ENCODE results near the gene ABAT. TPM values are rescaled to one million over a fixed set of nuclear protein-coding genes. Genes with fewer than 3 reads are reported as not detected.
"Not testable (repeated sequence)": the region's sequence is repeated elsewhere in the genome, so short reads cannot be mapped to it uniquely, and the experiment has no call there.

ABAT gene
- total RNA-seq, 2 experiments from 2014 or later = 5.4 to 6.0 TPM

GRCh38 chr16:8739989-8740704 lies 65.7 kb downstream of the ABAT start:
- Mint-ChIP-seq H3K27ac (no peak overlapping the region), H3K27me3 (peaks cover 2% of the 10 kb centered on the region), H3K4me3 (no peak overlapping the region), H3K4me1 (no peaks in the 10 kb centered on the region), H3K9me3 (no peaks in the 10 kb centered on the region), H3K36me3 (no peaks in the 10 kb centered on the region)
- DNase-seq (no peak), ATAC-seq (ENCODE audit: low read depth) (no peak)
- POLR2A ChIA-PET = no interaction called here

GRCh38 chr16:8740775-8741355 lies 66.4 kb downstream of the ABAT start:
- ATAC-seq (ENCODE audit: low read depth) = no peak
- Mint-ChIP-seq H3K36me3 (no peaks in the 10 kb centered on the region), H3K27ac (no peak overlapping the region), H3K4me1 (no peaks in the 10 kb centered on the region), H3K9me3 (no peaks in the 10 kb centered on the region), H3K4me3 (no peak overlapping the region), H3K27me3 (peaks cover 2% of the 10 kb centered on the region)
- DNase-seq = no peak
- POLR2A ChIA-PET = no interaction called here

GRCh38 chr16:8741636-8742035 lies 67.2 kb downstream of the ABAT start:
- ATAC-seq (ENCODE audit: low read depth) = no peak
- Mint-ChIP-seq H3K27ac (no peak overlapping the region), H3K9me3 (no peaks in the 10 kb centered on the region), H3K4me1 (no peaks in the 10 kb centered on the region), H3K4me3 (no peak overlapping the region), H3K36me3 (no peaks in the 10 kb centered on the region), H3K27me3 (peaks cover 2% of the 10 kb centered on the region)
- DNase-seq = no peak
- POLR2A ChIA-PET = no interaction called here

- Mint-ChIP-seq H3K4me1 (no peaks in the 10 kb centered on the region), H3K27ac (no peak overlapping the region), H3K4me3 (no peak overlapping the region), H3K27me3 (peaks cover 2% of the 10 kb centered on the region), H3K9me3 (no peaks in the 10 kb centered on the region), H3K36me3 (no peaks in the 10 kb centered on the region)
- POLR2A ChIA-PET = no interaction called here
- no peak for DNase-seq
- ATAC-seq (ENCODE audit: low read depth) = no peak
Measured at GRCh38 chr16:8742068-8742467, 67.7 kb downstream of the ABAT start.

GRCh38 chr16:8748944-8749343 lies 74.5 kb downstream of the ABAT start:
- POLR2A ChIA-PET; ATAC-seq (ENCODE audit: low read depth); H3K27me3 Mint-ChIP-seq; H3K27ac Mint-ChIP-seq; DNase-seq; H3K9me3 Mint-ChIP-seq; H3K36me3 Mint-ChIP-seq; H3K4me1 Mint-ChIP-seq; H3K4me3 Mint-ChIP-seq: not testable (repeated sequence)

- H3K9me3 Mint-ChIP-seq = no peaks in the 10 kb centered on the region
- H3K27ac Mint-ChIP-seq = no peak overlapping the region
- H3K36me3 Mint-ChIP-seq = no peaks in the 10 kb centered on the region
- H3K27me3 Mint-ChIP-seq = no peaks in the 10 kb centered on the region
- POLR2A ChIA-PET = interaction anchor here (0.6 kb wide), 1 partner anchor 446 kb away, joined by 3 read pairs; no protein-coding TSS in a partner anchor
- no peak for ATAC-seq (ENCODE audit: low read depth)
- no peak overlapping the region for H3K4me3 Mint-ChIP-seq
- no peak for DNase-seq
- no peaks in the 10 kb centered on the region for H3K4me1 Mint-ChIP-seq
Measured at GRCh38 chr16:8751481-8752311, 77.3 kb downstream of the ABAT start.

- Mint-ChIP-seq H3K9me3 (no peaks in the 10 kb centered on the region), H3K4me3 (no peak overlapping the region), H3K36me3 (no peaks in the 10 kb centered on the region), H3K4me1 (no peaks in the 10 kb centered on the region), H3K27me3 (no peaks in the 10 kb centered on the region), H3K27ac (no peak overlapping the region)
- ATAC-seq (ENCODE audit: low read depth) (no peak), DNase-seq (no peak)
- POLR2A ChIA-PET = no interaction called here
Measured at GRCh38 chr16:8752706-8753105, 78.3 kb downstream of the ABAT start.

- Mint-ChIP-seq H3K4me1 (no peaks in the 10 kb centered on the region), H3K27ac (no peak overlapping the region), H3K9me3 (no peaks in the 10 kb centered on the region), H3K4me3 (no peak overlapping the region), H3K36me3 (no peaks in the 10 kb centered on the region), H3K27me3 (no peaks in the 10 kb centered on the region)
- no peak for ATAC-seq (ENCODE audit: low read depth)
- POLR2A ChIA-PET = no interaction called here
- DNase-seq = no peak
Measured at GRCh38 chr16:8753416-8754054, 79.1 kb downstream of the ABAT start.

- Mint-ChIP-seq H3K36me3 (no peaks in the 10 kb centered on the region), H3K4me1 (no peaks in the 10 kb centered on the region), H3K9me3 (no peaks in the 10 kb centered on the region), H3K27me3 (no peaks in the 10 kb centered on the region), H3K4me3 (no peak overlapping the region), H3K27ac (no peak overlapping the region)
- no peak for DNase-seq
- POLR2A ChIA-PET = no interaction called here
- no peak for ATAC-seq (ENCODE audit: low read depth)
Measured at GRCh38 chr16:8756755-8757154, 82.3 kb downstream of the ABAT start.

- no peak overlapping the region for H3K4me3 Mint-ChIP-seq
- no peaks in the 10 kb centered on the region for H3K9me3 Mint-ChIP-seq
- no peaks in the 10 kb centered on the region for H3K36me3 Mint-ChIP-seq
- POLR2A ChIA-PET = no interaction called here
- no peak overlapping the region for H3K27ac Mint-ChIP-seq
- no peak for ATAC-seq (ENCODE audit: low read depth)
- H3K27me3 Mint-ChIP-seq = no peaks in the 10 kb centered on the region
- H3K4me1 Mint-ChIP-seq = no peaks in the 10 kb centered on the region
- no peak for DNase-seq
Measured at GRCh38 chr16:8758022-8758421, 83.6 kb downstream of the ABAT start.

- no peak overlapping the region for H3K27ac Mint-ChIP-seq
- no peaks in the 10 kb centered on the region for H3K36me3 Mint-ChIP-seq
- no peak for ATAC-seq (ENCODE audit: low read depth)
- H3K27me3 Mint-ChIP-seq = no peaks in the 10 kb centered on the region
- no peaks in the 10 kb centered on the region for H3K4me1 Mint-ChIP-seq
- POLR2A ChIA-PET = no interaction called here
- H3K4me3 Mint-ChIP-seq = no peak overlapping the region
- DNase-seq = no peak
- H3K9me3 Mint-ChIP-seq = no peaks in the 10 kb centered on the region
Measured at GRCh38 chr16:8760021-8760420, 85.6 kb downstream of the ABAT start.

- POLR2A ChIA-PET = no interaction called here
- H3K4me1 Mint-ChIP-seq = no peaks in the 10 kb centered on the region
Measured at GRCh38 chr16:8761078-8761477, 86.7 kb downstream of the ABAT start.

GRCh38 chr16:8762254-8762653 lies 87.8 kb downstream of the ABAT start:
- DNase-seq (no peak), ATAC-seq (ENCODE audit: low read depth) (no peak)
- Mint-ChIP-seq H3K4me1 (no peaks in the 10 kb centered on the region), H3K9me3 (no peaks in the 10 kb centered on the region), H3K4me3 (no peak overlapping the region), H3K36me3 (no peaks in the 10 kb centered on the region), H3K27me3 (no peaks in the 10 kb centered on the region), H3K27ac (no peak overlapping the region)
- POLR2A ChIA-PET = no interaction called here

More at GRCh38 chr16:8761078-8761477, 86.7 kb downstream of the ABAT start:
- ATAC-seq (ENCODE audit: low read depth) = no peak
- Mint-ChIP-seq H3K9me3 (no peaks in the 10 kb centered on the region), H3K27me3 (no peaks in the 10 kb centered on the region), H3K27ac (no peak overlapping the region), H3K4me3 (no peak overlapping the region), H3K36me3 (no peaks in the 10 kb centered on the region)
- no peak for DNase-seq
